WTC11 (cell line): Measurements from ENCODE around the gene KRTAP19-3. TPM values are rescaled to one million over a fixed set of nuclear protein-coding genes. Genes with fewer than 3 reads are reported as not detected.

Experiments used
- ATAC-seq: fragments of 200-7000 bp; cut with Tn5 transposase; 2 replicates; pipeline ENCODE4 v1.10.0; 2021; ENCODE audit warnings: mild to moderate bottlenecking, moderate library complexity
- CTCF ChIA-PET: fragments of 300-600 bp; sonication (Branson Sonifier 250); formaldehyde crosslinking; loops from one replicate; lab custom pipeline; 2021; ENCODE audit warnings: antibody characterized with exemption; lab: Charles Lee
- POLR2A ChIA-PET: fragments of 350-600 bp; sonication (Branson Sonifier 250); formaldehyde crosslinking; loops from one replicate; lab custom pipeline; 2021; ENCODE audit warnings: antibody characterized with exemption; lab: Charles Lee
- DNase-seq: peaks from one replicate; pipeline ENCODE4 v3.0.0; 2021; ENCODE audit warnings: low spot score
- H3K27ac Mint-ChIP-seq: 2 replicates; pipeline ENCODE4 v1.8.0; 2021; ENCODE audit warnings: mixed read lengths
- H3K27me3 Mint-ChIP-seq: 2 replicates; pipeline ENCODE4 v1.8.0; 2021; ENCODE audit warnings: low read depth, mild to moderate bottlenecking, moderate library complexity, mixed read lengths
- H3K36me3 Mint-ChIP-seq: 2 replicates; pipeline ENCODE4 v1.8.0; 2021; ENCODE audit warnings: mixed read lengths
- H3K4me1 Mint-ChIP-seq: 2 replicates; pipeline ENCODE4 v1.8.0; 2022; ENCODE audit warnings: mixed read lengths
- H3K4me3 Mint-ChIP-seq: 2 replicates; pipeline ENCODE4 v1.8.0; 2021; ENCODE audit warnings: mild to moderate bottlenecking, moderate library complexity, mixed read lengths
- H3K9me3 Mint-ChIP-seq: 2 replicates; pipeline ENCODE4 v1.8.0; 2021; ENCODE audit warnings: mixed read lengths
- ATF6 ChIP-seq: sonication (generic); formaldehyde crosslinking; IDR thresholded peaks from 2 replicates; pipeline ENCODE4 v1.8.1; 2023; ENCODE audit warnings: mild to moderate bottlenecking, missing genetic modification reagents
- CREM ChIP-seq: sonication (generic); formaldehyde crosslinking; IDR thresholded peaks from 2 replicates; pipeline ENCODE4 v1.8.1; 2022; ENCODE audit warnings: mild to moderate bottlenecking, missing genetic modification reagents, moderate library complexity
- ELF4 ChIP-seq: sonication (generic); formaldehyde crosslinking; IDR thresholded peaks from 2 replicates; pipeline ENCODE4 v1.8.1; 2022; ENCODE audit warnings: low read depth, mild to moderate bottlenecking, moderate library complexity, missing genetic modification reagents
- GRHL2 ChIP-seq: fragments of 250-450 bp; sonication (Bioruptor Pico); IDR thresholded peaks from 2 replicates; pipeline ENCODE4 v1.8.0; 2022; ENCODE audit warnings: mild to moderate bottlenecking, moderate library complexity; ENCODE audit not compliant: insufficient replicate concordance, severe bottlenecking
- JAZF1 ChIP-seq: fragments of 250-450 bp; sonication (Bioruptor Pico); IDR thresholded peaks from 2 replicates; pipeline ENCODE4 v1.9.0; 2021; ENCODE audit warnings: moderate library complexity, mild to moderate bottlenecking, inconsistent platforms
- KAT7 ChIP-seq: sonication (generic); formaldehyde crosslinking; IDR thresholded peaks from 2 replicates; pipeline ENCODE4 v1.8.1; 2023; ENCODE audit warnings: missing genetic modification reagents, mild to moderate bottlenecking, borderline replicate concordance
- NR1H2 ChIP-seq: sonication (generic); formaldehyde crosslinking; IDR thresholded peaks from 2 replicates; pipeline ENCODE4 v1.9.0; 2021; ENCODE audit warnings: mild to moderate bottlenecking, moderate library complexity, missing genetic modification reagents
- NR3C1 ChIP-seq: sonication (generic); formaldehyde crosslinking; conservative IDR thresholded peaks from 2 replicates; pipeline ENCODE4 v1.8.1; 2023; ENCODE audit warnings: low read depth, mild to moderate bottlenecking, missing genetic modification reagents
- PRRX2 ChIP-seq: fragments of 250-450 bp; sonication (Bioruptor Pico); IDR thresholded peaks from 2 replicates; pipeline ENCODE4 v1.8.0; 2021; ENCODE audit warnings: mild to moderate bottlenecking
- RELA ChIP-seq: sonication (generic); formaldehyde crosslinking; IDR thresholded peaks from 2 replicates; pipeline ENCODE4 v1.8.1; 2022; ENCODE audit warnings: missing genetic modification reagents, mild to moderate bottlenecking, borderline replicate concordance
- ZNF121 ChIP-seq: sonication (generic); formaldehyde crosslinking; IDR thresholded peaks from 2 replicates; pipeline ENCODE4 v1.8.0; 2023; ENCODE audit warnings: missing genetic modification reagents
- ZNF317 ChIP-seq: sonication (generic); formaldehyde crosslinking; IDR thresholded peaks from 2 replicates; pipeline ENCODE4 v1.8.1; 2023; ENCODE audit warnings: low read depth, mild to moderate bottlenecking, moderate library complexity, missing genetic modification reagents, borderline replicate concordance
- ZNF396 ChIP-seq: fragments of 250-450 bp; sonication (Bioruptor Pico); IDR thresholded peaks from 2 replicates; pipeline ENCODE4 v1.8.0; 2021; ENCODE audit warnings: mild to moderate bottlenecking, moderate library complexity, borderline replicate concordance
- ZNF416 ChIP-seq: fragments of 250-450 bp; sonication (Bioruptor Pico); IDR thresholded peaks from 2 replicates; pipeline ENCODE4 v1.9.0; 2021; ENCODE audit warnings: mild to moderate bottlenecking, inconsistent platforms
- ZNF423 ChIP-seq: fragments of 250-450 bp; sonication (Bioruptor Pico); IDR thresholded peaks from 2 replicates; pipeline ENCODE4 v2.1.2; 2022; ENCODE audit warnings: mild to moderate bottlenecking, moderate library complexity
- total RNA-seq: library from RNA; stranded (reverse); gene quantifications from 3 replicates; pipeline ENCODE4 v1.2.3, GENCODE V29; 2021
- TF ChIP-seq, protein P1 (sequence below): sonication (generic); formaldehyde crosslinking; IDR thresholded peaks from 2 replicates; pipeline ENCODE4 v1.8.0; 2023; ENCODE audit warnings: missing genetic modification reagents, mild to moderate bottlenecking, borderline replicate concordance
- TF ChIP-seq, protein P2 (sequence below): fragments of 250-450 bp; sonication (Bioruptor Pico); IDR thresholded peaks from 2 replicates; pipeline ENCODE4 v1.9.0; 2021; ENCODE audit warnings: moderate library complexity, mild to moderate bottlenecking, inconsistent platforms, borderline replicate concordance
- TF ChIP-seq, protein P3 (sequence below): sonication (generic); formaldehyde crosslinking; IDR thresholded peaks from 2 replicates; pipeline ENCODE4 v1.8.1; 2023; ENCODE audit warnings: mild to moderate bottlenecking, missing genetic modification reagents, borderline replicate concordance

KRTAP19-3 gene
- total RNA-seq, 1 experiment from 2014 or later: not detected

- Mint-ChIP-seq H3K36me3 (peaks cover 27% of the 10 kb centered on the region), H3K4me1 (no peaks in the 10 kb centered on the region), H3K27ac (no peak within 1 kb of the TSS), H3K4me3 (no peak within 1 kb of the TSS), H3K9me3 (peaks cover 50% of the 10 kb centered on the region), H3K27me3 (no peaks in the 10 kb centered on the region)
- ChIA-PET CTCF (no interaction called here), POLR2A (no interaction called here)
- TF ChIP-seq ZNF416 (CRISPR knock-in tag) (no peak), NR3C1 (CRISPR knock-in tag) (no peak), ZNF423 (CRISPR knock-in tag) (no peak), PRRX2 (CRISPR knock-in tag) (no peak), ATF6 (no peak), RELA (CRISPR knock-in tag) (no peak)
- ATAC-seq: no peak
- no peak for DNase-seq
Observed at GRCh38 chr21:30487336-30487735, 4.5 kb downstream of the KRTAP19-3 start, which contains the start of gene KRTAP19-2. Gene KRTAP19-2, minus strand, starts transcription at chr21:30487436. Its CDS starts 88 bp downstream, at chr21:30487348.

GRCh38 chr21:30486180-30486579 is 5.6 kb downstream of the KRTAP19-3 start:
- H3K9me3 Mint-ChIP-seq: peaks cover 50% of the 10 kb centered on the region
- no peak for TF ChIP-seq PRRX2 (CRISPR knock-in tag)
- no peak for TF ChIP-seq ZNF317
- no peak for TF ChIP-seq JAZF1
- no peak for TF ChIP-seq KAT7 (CRISPR knock-in tag)
- H3K27ac Mint-ChIP-seq: no peak overlapping the region
- H3K27me3 Mint-ChIP-seq: no peaks in the 10 kb centered on the region
- POLR2A ChIA-PET: no interaction called here
- ATAC-seq: no peak
- no peak for DNase-seq
- H3K4me3 Mint-ChIP-seq: no peak overlapping the region
- H3K4me1 Mint-ChIP-seq: no peaks in the 10 kb centered on the region
- CTCF ChIA-PET: no interaction called here
- peaks cover 27% of the 10 kb centered on the region for H3K36me3 Mint-ChIP-seq

GRCh38 chr21:30482130-30482529 is 9.7 kb downstream of the KRTAP19-3 start:
- Mint-ChIP-seq H3K27ac (no peak overlapping the region), H3K36me3 (peaks cover 23% of the 10 kb centered on the region), H3K4me3 (no peak overlapping the region), H3K9me3 (peaks cover 28% of the 10 kb centered on the region), H3K4me1 (peaks cover 4% of the 10 kb centered on the region; the same call in 1 of the 2 replicates), H3K27me3 (no peaks in the 10 kb centered on the region)
- ChIA-PET CTCF (no interaction called here), POLR2A (no interaction called here)
- DNase-seq (no peak), ATAC-seq (no peak)
- TF ChIP-seq GRHL2 (CRISPR knock-in tag) (no peak), ELF4 (no peak)

- H3K9me3 Mint-ChIP-seq: peaks cover 8% of the 10 kb centered on the region
- DNase-seq (no peak), ATAC-seq (no peak)
- H3K27me3 Mint-ChIP-seq: no peaks in the 10 kb centered on the region
- peaks cover 3% of the 10 kb centered on the region for H3K36me3 Mint-ChIP-seq
- ChIA-PET POLR2A (no interaction called here), CTCF (no interaction called here)
- H3K27ac Mint-ChIP-seq: no peak within 1 kb of the TSS
- H3K4me3 Mint-ChIP-seq: no peak within 1 kb of the TSS
- H3K4me1 Mint-ChIP-seq: peaks cover 4% of the 10 kb centered on the region; the same call in 1 of the 2 replicates
- TF ChIP-seq, protein P1, sequence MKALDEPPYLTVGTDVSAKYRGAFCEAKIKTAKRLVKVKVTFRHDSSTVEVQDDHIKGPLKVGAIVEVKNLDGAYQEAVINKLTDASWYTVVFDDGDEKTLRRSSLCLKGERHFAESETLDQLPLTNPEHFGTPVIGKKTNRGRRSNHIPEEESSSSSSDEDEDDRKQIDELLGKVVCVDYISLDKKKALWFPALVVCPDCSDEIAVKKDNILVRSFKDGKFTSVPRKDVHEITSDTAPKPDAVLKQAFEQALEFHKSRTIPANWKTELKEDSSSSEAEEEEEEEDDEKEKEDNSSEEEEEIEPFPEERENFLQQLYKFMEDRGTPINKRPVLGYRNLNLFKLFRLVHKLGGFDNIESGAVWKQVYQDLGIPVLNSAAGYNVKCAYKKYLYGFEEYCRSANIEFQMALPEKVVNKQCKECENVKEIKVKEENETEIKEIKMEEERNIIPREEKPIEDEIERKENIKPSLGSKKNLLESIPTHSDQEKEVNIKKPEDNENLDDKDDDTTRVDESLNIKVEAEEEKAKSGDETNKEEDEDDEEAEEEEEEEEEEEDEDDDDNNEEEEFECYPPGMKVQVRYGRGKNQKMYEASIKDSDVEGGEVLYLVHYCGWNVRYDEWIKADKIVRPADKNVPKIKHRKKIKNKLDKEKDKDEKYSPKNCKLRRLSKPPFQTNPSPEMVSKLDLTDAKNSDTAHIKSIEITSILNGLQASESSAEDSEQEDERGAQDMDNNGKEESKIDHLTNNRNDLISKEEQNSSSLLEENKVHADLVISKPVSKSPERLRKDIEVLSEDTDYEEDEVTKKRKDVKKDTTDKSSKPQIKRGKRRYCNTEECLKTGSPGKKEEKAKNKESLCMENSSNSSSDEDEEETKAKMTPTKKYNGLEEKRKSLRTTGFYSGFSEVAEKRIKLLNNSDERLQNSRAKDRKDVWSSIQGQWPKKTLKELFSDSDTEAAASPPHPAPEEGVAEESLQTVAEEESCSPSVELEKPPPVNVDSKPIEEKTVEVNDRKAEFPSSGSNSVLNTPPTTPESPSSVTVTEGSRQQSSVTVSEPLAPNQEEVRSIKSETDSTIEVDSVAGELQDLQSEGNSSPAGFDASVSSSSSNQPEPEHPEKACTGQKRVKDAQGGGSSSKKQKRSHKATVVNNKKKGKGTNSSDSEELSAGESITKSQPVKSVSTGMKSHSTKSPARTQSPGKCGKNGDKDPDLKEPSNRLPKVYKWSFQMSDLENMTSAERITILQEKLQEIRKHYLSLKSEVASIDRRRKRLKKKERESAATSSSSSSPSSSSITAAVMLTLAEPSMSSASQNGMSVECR (CRISPR knock-in tag): no peak
- TF ChIP-seq ELF4 (no peak), NR1H2 (CRISPR knock-in tag) (no peak), ZNF396 (CRISPR knock-in tag) (no peak), ZNF121 (CRISPR knock-in tag) (no peak), CREM (CRISPR knock-in tag) (no peak)
- TF ChIP-seq, protein P2, sequence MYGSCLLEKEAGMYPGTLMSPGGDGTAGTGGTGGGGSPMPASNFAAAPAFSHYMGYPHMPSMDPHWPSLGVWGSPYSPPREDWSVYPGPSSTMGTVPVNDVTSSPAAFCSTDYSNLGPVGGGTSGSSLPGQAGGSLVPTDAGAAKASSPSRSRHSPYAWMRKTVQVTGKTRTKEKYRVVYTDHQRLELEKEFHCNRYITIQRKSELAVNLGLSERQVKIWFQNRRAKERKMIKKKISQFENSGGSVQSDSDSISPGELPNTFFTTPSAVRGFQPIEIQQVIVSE (CRISPR knock-in tag): no peak
- TF ChIP-seq, protein P3, sequence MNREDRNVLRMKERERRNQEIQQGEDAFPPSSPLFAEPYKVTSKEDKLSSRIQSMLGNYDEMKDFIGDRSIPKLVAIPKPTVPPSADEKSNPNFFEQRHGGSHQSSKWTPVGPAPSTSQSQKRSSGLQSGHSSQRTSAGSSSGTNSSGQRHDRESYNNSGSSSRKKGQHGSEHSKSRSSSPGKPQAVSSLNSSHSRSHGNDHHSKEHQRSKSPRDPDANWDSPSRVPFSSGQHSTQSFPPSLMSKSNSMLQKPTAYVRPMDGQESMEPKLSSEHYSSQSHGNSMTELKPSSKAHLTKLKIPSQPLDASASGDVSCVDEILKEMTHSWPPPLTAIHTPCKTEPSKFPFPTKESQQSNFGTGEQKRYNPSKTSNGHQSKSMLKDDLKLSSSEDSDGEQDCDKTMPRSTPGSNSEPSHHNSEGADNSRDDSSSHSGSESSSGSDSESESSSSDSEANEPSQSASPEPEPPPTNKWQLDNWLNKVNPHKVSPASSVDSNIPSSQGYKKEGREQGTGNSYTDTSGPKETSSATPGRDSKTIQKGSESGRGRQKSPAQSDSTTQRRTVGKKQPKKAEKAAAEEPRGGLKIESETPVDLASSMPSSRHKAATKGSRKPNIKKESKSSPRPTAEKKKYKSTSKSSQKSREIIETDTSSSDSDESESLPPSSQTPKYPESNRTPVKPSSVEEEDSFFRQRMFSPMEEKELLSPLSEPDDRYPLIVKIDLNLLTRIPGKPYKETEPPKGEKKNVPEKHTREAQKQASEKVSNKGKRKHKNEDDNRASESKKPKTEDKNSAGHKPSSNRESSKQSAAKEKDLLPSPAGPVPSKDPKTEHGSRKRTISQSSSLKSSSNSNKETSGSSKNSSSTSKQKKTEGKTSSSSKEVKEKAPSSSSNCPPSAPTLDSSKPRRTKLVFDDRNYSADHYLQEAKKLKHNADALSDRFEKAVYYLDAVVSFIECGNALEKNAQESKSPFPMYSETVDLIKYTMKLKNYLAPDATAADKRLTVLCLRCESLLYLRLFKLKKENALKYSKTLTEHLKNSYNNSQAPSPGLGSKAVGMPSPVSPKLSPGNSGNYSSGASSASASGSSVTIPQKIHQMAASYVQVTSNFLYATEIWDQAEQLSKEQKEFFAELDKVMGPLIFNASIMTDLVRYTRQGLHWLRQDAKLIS (CRISPR knock-in tag): no peak
Observed at GRCh38 chr21:30480145-30480544, 11.7 kb downstream of the KRTAP19-3 start, which contains the start of gene KRTAP19-1. Gene KRTAP19-1, minus strand, starts transcription at chr21:30480367. Its CDS starts 50 bp downstream, at chr21:30480317.
